Inferior parietal cortex (tissue), 1 donor: ENCODE data around the gene PUM2.

Experiments
- DNase-seq: peaks from one replicate; pipeline ENCODE4 v3.0.0-alpha.2; 2016; ENCODE audit errors: extremely low spot score

Gene PUM2

GRCh38 chr2:20203521-20204225 is 147.0 kb downstream of the PUM2 start:
- DNase-seq: no peak

GRCh38 chr2:20203072-20203471 is 147.6 kb downstream of the PUM2 start:
- no peak for DNase-seq

- no peak for DNase-seq
Observed at GRCh38 chr2:20201671-20202070, 149.0 kb downstream of the PUM2 start.

GRCh38 chr2:20200697-20201555 is 149.7 kb downstream of the PUM2 start:
- DNase-seq: no peak

- DNase-seq: no peak
Observed at GRCh38 chr2:20199633-20200270, 150.9 kb downstream of the PUM2 start.

- no peak for DNase-seq
Observed at GRCh38 chr2:20198796-20199632, 151.6 kb downstream of the PUM2 start.
